Measurements from ENCODE around the gene LIN7C.
A peak's percentile ranks its signal among the peaks of the same experiment; 100 is the strongest.
"Not testable (repeated sequence)": the region's sequence is repeated elsewhere in the genome, so short reads cannot be mapped to it uniquely, and the experiment has no call there.

LIN7C gene

DNA sequence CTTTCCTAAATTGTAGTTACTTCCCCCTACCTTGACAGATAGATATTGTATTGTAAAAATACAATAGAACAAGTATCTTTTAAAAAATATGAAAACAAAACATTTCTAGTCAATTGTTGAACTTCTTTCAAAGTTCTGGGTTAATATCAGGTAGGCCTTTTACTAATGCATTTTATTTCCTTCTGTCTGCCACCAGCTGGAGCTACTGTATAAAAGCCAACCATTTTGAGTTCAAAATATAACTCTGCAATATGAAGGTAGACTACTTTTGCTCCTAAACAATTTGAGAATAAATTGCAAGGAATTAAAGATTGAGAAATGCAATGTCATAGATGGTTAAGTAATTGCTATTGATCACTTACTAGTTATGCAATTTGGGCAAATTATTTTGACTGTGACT, 22.1 kb upstream of the LIN7C start:
- peaks cover 20% of the 10 kb centered on the region for H3K4me1 ChIP-seq (ENCODE audit: control insufficient read depth, insufficient read depth, low read length)
- no peaks in the 10 kb centered on the region for H3K36me3 ChIP-seq (ENCODE audit: control insufficient read depth, insufficient read depth, low read length, severe bottlenecking)
- no peaks in the 10 kb centered on the region for H3K9me3 ChIP-seq (ENCODE audit: control insufficient read depth, low read length)
- H3K4me3 ChIP-seq (ENCODE audit: low read length) = no peak overlapping the region
- H3K27me3 ChIP-seq (replicated peaks; ENCODE audit: control insufficient read depth, insufficient read depth, low read length) = no peaks in the 10 kb centered on the region
- DNase-seq (ENCODE audit: low read depth) = no peak
- no peak overlapping the region for H3K9ac ChIP-seq (ENCODE audit: low read length)

DNA sequence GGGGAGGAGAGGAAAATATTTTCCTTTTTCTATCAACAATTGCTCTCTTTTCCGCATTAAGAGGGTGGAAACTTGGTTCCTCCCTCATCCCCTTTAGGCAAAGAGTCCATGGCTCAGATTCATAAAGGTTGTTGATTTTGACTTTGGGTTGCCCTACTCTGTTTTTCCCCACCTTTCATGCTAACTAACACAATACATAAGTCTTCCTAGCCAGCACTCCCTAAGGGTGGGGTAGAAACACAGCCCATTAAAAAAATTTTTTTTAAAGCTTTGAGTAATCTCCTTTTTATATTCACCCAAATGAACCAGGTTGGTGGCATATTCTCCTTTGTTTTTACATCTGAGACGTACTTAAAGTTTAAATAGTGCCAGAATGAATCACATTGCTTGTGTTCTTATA, 20.0 kb upstream of the LIN7C start:
- peaks cover 5% of the 10 kb centered on the region for H3K4me1 ChIP-seq (ENCODE audit: control insufficient read depth, insufficient read depth, low read length)
- no peak overlapping the region for H3K4me3 ChIP-seq (ENCODE audit: low read length)
- no peaks in the 10 kb centered on the region for H3K9me3 ChIP-seq (ENCODE audit: control insufficient read depth, low read length)
- no peak overlapping the region for H3K9ac ChIP-seq (ENCODE audit: low read length)
- no peaks in the 10 kb centered on the region for H3K27me3 ChIP-seq (replicated peaks; ENCODE audit: control insufficient read depth, insufficient read depth, low read length)
- no peak for DNase-seq (ENCODE audit: low read depth)
- no peaks in the 10 kb centered on the region for H3K36me3 ChIP-seq (ENCODE audit: control insufficient read depth, insufficient read depth, low read length, severe bottlenecking)

DNA sequence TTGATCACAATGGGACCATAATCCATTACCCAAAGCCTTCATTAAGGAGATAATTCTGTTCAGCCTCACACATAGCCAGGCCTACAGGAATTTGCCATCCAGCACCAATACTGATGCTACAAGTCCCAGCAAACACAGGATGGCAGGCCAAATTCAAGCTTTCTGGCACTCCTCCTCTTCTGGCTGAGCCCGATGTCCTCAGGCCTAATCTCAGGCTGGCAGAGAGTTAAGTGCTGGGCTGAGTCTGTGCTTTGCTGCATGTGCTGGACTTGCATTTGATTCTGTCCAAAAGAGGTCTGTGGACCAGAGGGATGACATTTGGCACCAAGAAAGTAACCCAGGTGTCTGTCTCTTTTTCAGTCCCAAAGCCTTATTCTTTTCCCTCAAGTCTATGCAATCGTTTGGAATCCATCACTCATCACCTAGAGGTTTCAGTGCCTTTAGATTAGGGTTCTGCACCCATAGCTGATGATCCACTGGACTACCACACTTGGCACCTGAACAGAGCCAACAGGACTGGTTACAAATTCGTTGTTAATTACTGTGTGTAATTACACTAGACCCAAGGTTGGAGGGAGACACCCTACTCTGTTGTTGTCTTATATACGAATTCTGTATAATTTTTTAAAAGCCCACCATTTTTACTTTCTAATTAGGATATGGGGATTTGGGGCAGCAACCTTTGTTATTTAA, 19.4 kb upstream of the LIN7C start:
- Histone ChIP-seq H3K4me1 (ENCODE audit: control insufficient read depth, insufficient read depth, low read length) (peaks cover 5% of the 10 kb centered on the region), H3K27me3 (replicated peaks; ENCODE audit: control insufficient read depth, insufficient read depth, low read length) (no peaks in the 10 kb centered on the region), H3K36me3 (ENCODE audit: control insufficient read depth, insufficient read depth, low read length, severe bottlenecking) (no peaks in the 10 kb centered on the region), H3K9ac (ENCODE audit: low read length) (no peak overlapping the region), H3K4me3 (ENCODE audit: low read length) (no peak overlapping the region), H3K9me3 (ENCODE audit: control insufficient read depth, low read length) (no peaks in the 10 kb centered on the region)
- no peak for DNase-seq (ENCODE audit: low read depth)

DNA sequence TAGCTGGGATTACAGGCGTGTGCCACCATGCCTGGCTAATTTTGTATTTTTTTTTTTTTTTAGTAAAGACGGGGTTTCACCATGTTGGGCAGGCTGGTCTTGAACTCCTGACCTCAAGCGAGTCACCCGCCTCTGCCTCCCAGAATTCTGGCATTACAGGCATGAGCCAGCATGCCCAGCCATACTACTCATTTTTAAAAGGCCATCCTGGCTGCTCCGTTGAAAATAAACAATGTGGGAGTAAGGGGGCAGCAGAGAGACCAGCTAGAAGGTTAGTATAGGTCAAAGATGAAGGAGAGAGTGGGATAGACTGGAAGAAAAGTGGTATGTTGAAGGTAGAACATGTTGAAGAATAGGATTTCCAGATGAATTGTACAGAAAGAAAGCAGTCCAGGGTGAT, 17.6 kb upstream of the LIN7C start:
- no peaks in the 10 kb centered on the region for H3K9me3 ChIP-seq (ENCODE audit: control insufficient read depth, low read length)
- no peak overlapping the region for H3K9ac ChIP-seq (ENCODE audit: low read length)
- peaks cover 3% of the 10 kb centered on the region for H3K4me1 ChIP-seq (ENCODE audit: control insufficient read depth, insufficient read depth, low read length)
- H3K27me3 ChIP-seq (replicated peaks; ENCODE audit: control insufficient read depth, insufficient read depth, low read length) = no peaks in the 10 kb centered on the region
- DNase-seq (ENCODE audit: low read depth) = peak; percentile 39
- no peak overlapping the region for H3K4me3 ChIP-seq (ENCODE audit: low read length)
- H3K36me3 ChIP-seq (ENCODE audit: control insufficient read depth, insufficient read depth, low read length, severe bottlenecking) = no peaks in the 10 kb centered on the region

DNA sequence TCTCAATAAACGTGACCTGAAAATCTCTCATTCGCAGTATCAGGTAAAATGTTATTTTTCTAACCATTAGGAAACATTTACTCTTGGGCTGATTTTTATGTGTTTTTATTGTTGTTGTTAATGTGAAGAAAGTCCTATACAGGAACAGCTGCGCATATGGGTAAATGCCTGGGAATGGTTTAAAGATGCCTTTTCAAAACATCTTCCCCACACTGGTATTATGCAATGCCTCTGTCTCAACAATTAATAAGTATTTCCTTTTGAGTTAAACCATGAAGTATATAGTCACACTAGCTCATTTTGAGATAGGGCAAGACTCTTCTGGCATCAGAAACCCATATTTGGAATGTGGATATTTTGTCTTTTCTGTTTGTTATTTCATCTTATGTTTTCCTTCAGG, 13.7 kb upstream of the LIN7C start:
- no peak overlapping the region for H3K9ac ChIP-seq (ENCODE audit: low read length)
- no peaks in the 10 kb centered on the region for H3K36me3 ChIP-seq (ENCODE audit: control insufficient read depth, insufficient read depth, low read length, severe bottlenecking)
- no peak for DNase-seq (ENCODE audit: low read depth)
- H3K9me3 ChIP-seq (ENCODE audit: control insufficient read depth, low read length) = peaks cover 1% of the 10 kb centered on the region
- no peaks in the 10 kb centered on the region for H3K4me1 ChIP-seq (ENCODE audit: control insufficient read depth, insufficient read depth, low read length)
- no peaks in the 10 kb centered on the region for H3K27me3 ChIP-seq (replicated peaks; ENCODE audit: control insufficient read depth, insufficient read depth, low read length)
- no peak overlapping the region for H3K4me3 ChIP-seq (ENCODE audit: low read length)

DNA sequence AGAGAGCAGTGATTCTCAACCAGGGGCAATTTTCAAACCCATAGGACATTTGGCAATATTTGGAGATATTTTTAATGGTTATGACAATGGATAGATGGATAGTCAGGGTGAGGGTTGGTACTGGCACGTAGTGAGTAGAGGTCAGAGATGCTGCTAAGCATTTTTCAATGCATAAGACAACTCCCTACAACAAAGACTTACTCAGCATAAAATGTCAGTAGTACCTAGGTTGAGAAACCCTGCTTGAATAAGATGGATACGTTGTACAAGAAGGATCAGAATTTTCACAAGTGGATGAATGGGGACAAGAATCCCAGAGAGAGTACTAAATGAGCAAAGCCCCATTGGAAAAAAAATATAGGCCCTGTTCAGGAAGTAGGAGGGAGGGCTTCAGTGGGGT, 11.9 kb upstream of the LIN7C start:
- H3K36me3 ChIP-seq (ENCODE audit: control insufficient read depth, insufficient read depth, low read length, severe bottlenecking) = no peaks in the 10 kb centered on the region
- H3K9me3 ChIP-seq (ENCODE audit: control insufficient read depth, low read length) = peaks cover 12% of the 10 kb centered on the region
- H3K4me3 ChIP-seq (ENCODE audit: low read length) = no peak overlapping the region
- no peak overlapping the region for H3K9ac ChIP-seq (ENCODE audit: low read length)
- H3K27me3 ChIP-seq (replicated peaks; ENCODE audit: control insufficient read depth, insufficient read depth, low read length) = no peaks in the 10 kb centered on the region
- no peaks in the 10 kb centered on the region for H3K4me1 ChIP-seq (ENCODE audit: control insufficient read depth, insufficient read depth, low read length)
- no peak for DNase-seq (ENCODE audit: low read depth)

DNA sequence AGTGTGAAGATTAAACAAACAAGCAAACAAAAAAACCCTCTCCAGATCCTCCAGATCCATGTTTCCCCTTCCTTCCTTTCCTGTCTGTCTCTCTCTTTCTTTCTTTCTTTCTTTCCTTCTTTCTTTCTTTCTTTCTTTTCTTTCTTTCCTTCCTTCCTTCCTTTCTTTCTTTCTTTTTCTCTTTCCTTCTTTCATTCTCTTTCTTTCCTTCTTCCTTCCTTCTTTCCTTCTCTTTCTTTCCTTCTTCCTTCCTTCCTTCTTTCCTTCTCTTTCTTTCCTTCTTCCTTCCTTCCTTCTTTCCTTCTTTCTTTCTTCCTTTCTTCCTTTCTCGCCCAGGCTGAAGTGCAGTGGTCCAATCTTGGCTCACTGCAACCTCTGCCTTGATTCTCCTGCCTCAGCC, 10.9 kb upstream of the LIN7C start:
- H3K4me1 ChIP-seq (ENCODE audit: control insufficient read depth, insufficient read depth, low read length); H3K27me3 ChIP-seq (replicated peaks; ENCODE audit: control insufficient read depth, insufficient read depth, low read length); DNase-seq (ENCODE audit: low read depth); H3K4me3 ChIP-seq (ENCODE audit: low read length); H3K36me3 ChIP-seq (ENCODE audit: control insufficient read depth, insufficient read depth, low read length, severe bottlenecking); H3K9ac ChIP-seq (ENCODE audit: low read length): not testable (repeated sequence)
- peaks cover 12% of the 10 kb centered on the region for H3K9me3 ChIP-seq (ENCODE audit: control insufficient read depth, low read length)

DNA sequence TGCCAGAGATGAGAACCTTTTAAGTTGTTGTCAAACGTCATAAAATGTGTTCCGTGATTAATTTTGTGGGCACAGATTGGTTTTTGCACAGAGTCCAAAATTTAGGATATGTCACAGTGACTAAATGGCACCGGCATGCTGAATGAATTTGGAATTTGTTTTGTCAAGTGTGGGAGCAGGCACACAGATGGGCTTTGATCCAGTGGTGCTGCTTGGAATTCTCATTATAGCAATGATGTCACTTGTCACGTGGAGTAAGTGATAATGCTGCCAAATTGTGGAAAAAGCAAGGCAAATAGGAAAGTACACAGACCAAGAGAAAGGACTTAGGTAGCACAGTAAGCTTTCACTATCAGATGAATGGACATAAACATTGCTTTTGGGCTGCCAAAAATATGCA, 8.0 kb upstream of the LIN7C start:
- Histone ChIP-seq H3K4me1 (ENCODE audit: control insufficient read depth, insufficient read depth, low read length) (peaks cover 8% of the 10 kb centered on the region), H3K36me3 (ENCODE audit: control insufficient read depth, insufficient read depth, low read length, severe bottlenecking) (no peaks in the 10 kb centered on the region), H3K4me3 (ENCODE audit: low read length) (no peak overlapping the region), H3K9me3 (ENCODE audit: control insufficient read depth, low read length) (peaks cover 12% of the 10 kb centered on the region), H3K9ac (ENCODE audit: low read length) (no peak overlapping the region), H3K27me3 (replicated peaks; ENCODE audit: control insufficient read depth, insufficient read depth, low read length) (no peaks in the 10 kb centered on the region)
- DNase-seq (ENCODE audit: low read depth) = no peak

DNA sequence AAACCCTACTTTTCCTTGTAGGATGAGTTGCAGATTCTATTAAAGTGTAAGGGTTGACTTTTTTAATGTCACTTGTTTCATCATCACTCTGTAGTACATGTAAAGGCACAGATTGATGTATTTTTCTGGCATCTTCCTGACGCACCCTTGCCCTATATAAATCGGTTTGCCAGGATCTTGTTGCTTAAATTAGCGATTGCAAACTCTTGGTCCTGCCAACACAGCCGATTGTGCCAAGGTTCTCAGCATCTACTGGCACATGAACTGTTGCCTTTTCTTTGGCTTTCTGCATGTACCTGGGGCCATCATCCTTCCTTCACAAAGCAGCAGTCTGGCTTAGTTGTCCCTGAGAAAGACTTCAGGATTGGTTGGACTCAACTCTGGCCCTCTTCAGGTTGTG, 7.5 kb upstream of the LIN7C start:
- Histone ChIP-seq H3K9me3 (ENCODE audit: control insufficient read depth, low read length) (peaks cover 12% of the 10 kb centered on the region), H3K36me3 (ENCODE audit: control insufficient read depth, insufficient read depth, low read length, severe bottlenecking) (no peaks in the 10 kb centered on the region), H3K9ac (ENCODE audit: low read length) (no peak overlapping the region), H3K4me1 (ENCODE audit: control insufficient read depth, insufficient read depth, low read length) (peaks cover 8% of the 10 kb centered on the region), H3K27me3 (replicated peaks; ENCODE audit: control insufficient read depth, insufficient read depth, low read length) (no peaks in the 10 kb centered on the region), H3K4me3 (ENCODE audit: low read length) (no peak overlapping the region)
- DNase-seq (ENCODE audit: low read depth) = no peak

DNA sequence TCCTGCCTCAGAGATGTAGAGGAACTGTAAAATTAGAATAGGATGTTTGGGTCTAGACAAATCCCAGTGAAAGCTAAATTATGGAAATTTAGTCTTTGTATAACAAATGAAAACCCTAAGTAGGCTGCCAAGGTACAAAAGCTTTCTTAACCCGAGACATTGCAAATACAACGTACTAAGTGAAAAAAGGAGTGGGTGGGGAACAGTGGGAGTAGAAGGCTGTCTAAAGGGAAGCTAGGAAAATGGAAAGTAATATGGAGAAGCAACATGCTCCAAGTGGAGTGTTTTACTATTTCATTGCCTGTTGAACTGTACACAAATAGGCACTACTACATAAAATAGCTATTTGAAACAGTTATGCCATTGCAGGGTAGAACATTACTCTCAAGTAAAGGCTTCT, 6.8 kb upstream of the LIN7C start:
- Histone ChIP-seq H3K27me3 (replicated peaks; ENCODE audit: control insufficient read depth, insufficient read depth, low read length) (no peaks in the 10 kb centered on the region), H3K36me3 (ENCODE audit: control insufficient read depth, insufficient read depth, low read length, severe bottlenecking) (no peaks in the 10 kb centered on the region), H3K4me3 (ENCODE audit: low read length) (no peak overlapping the region), H3K9me3 (ENCODE audit: control insufficient read depth, low read length) (peaks cover 12% of the 10 kb centered on the region), H3K9ac (ENCODE audit: low read length) (no peak overlapping the region), H3K4me1 (ENCODE audit: control insufficient read depth, insufficient read depth, low read length) (peaks cover 8% of the 10 kb centered on the region)
- no peak for DNase-seq (ENCODE audit: low read depth)

DNA sequence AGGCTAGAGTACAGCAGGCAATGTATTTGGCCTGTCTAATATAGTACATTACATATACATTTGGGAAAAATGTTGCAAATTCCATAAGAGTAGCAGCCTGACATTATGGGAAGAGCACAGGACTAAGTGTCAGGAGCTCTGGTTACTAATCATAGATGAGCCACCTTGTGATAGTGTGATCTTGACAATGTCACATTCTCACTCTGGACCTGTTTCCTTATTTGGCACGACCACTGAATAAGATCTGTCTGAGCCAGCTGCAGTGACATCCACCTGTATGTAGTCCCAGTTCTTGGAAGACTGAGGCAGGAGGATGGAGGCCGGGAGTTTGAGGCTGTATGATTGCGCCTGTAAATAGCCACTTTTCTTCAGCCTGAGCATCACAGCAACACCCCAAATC, 5.7 kb upstream of the LIN7C start:
- Histone ChIP-seq H3K4me1 (ENCODE audit: control insufficient read depth, insufficient read depth, low read length) (peaks cover 16% of the 10 kb centered on the region), H3K27me3 (replicated peaks; ENCODE audit: control insufficient read depth, insufficient read depth, low read length) (no peaks in the 10 kb centered on the region), H3K9me3 (ENCODE audit: control insufficient read depth, low read length) (peaks cover 12% of the 10 kb centered on the region), H3K9ac (ENCODE audit: low read length) (no peak overlapping the region), H3K36me3 (ENCODE audit: control insufficient read depth, insufficient read depth, low read length, severe bottlenecking) (no peaks in the 10 kb centered on the region), H3K4me3 (ENCODE audit: low read length) (no peak overlapping the region)
- DNase-seq (ENCODE audit: low read depth) = no peak

DNA sequence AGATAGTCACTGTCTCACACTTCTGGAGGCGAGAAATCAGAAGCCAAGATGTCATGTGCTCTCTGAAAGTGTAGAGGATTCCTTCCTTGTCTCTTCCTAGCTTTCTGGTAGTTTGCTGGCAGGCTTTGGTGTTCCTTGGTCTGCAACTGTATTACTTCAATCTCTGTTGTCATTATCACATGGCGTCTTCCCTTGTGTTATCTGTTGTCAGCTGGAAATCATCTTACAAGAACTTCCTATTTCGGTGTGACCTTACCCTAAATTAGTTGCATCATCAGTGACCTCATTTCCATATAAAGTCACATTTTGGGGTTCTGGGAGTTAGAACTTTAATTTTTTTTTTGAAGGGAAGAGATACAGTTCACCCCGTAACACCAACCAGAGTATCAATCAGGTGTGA, 3.3 kb upstream of the LIN7C start:
- peaks cover 7% of the 10 kb centered on the region for H3K9me3 ChIP-seq (ENCODE audit: control insufficient read depth, low read length)
- no peak for DNase-seq (ENCODE audit: low read depth)
- no peaks in the 10 kb centered on the region for H3K36me3 ChIP-seq (ENCODE audit: control insufficient read depth, insufficient read depth, low read length, severe bottlenecking)
- H3K27me3 ChIP-seq (replicated peaks; ENCODE audit: control insufficient read depth, insufficient read depth, low read length) = no peaks in the 10 kb centered on the region
- H3K4me1 ChIP-seq (ENCODE audit: control insufficient read depth, insufficient read depth, low read length) = peaks cover 25% of the 10 kb centered on the region
- H3K4me3 ChIP-seq (ENCODE audit: low read length) = no peak overlapping the region
- H3K9ac ChIP-seq (ENCODE audit: low read length) = no peak overlapping the region

Measured in adipocyte (in vitro differentiated cells).